Measurements from ENCODE around the gene LSMEM2.

Gene LSMEM2

DNA sequence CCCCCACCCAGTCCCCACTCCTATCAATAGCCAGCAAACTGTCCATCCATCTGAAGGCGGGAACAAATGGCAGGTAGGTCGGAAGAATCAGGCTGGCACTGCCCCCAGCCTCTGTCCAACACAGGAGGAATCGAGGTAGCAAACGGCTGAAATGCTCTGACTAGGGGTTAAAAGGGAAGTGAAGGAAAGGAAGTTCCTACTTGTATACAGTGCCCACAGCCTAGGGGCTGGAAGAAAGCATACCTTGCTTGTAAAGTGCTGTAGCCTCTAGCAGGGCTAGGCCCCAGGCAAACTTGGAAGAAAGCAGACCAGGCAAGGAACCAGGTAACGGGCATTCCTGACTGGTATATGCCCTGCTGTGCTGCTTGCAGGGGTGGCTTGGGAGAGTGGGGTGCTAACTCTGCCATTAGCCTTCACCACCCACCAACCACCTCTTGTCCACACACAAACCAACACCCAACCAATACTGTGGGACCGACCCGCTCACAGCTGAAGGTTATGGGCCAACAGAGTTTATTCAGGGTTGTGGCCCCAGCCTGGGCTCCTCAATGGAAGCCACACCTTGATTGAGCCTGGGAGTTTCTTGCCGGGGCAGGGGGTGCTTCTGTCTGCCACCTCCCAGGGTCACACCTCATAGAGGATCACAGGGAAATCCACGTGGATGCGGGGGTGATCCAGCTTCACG lies 46.8 kb downstream of the LSMEM2 start:
- Mint-ChIP-seq H3K4me1 (ENCODE audit: low read depth) (peaks cover 70% of the 10 kb centered on the region), H3K4me3 (no peak overlapping the region), H3K27me3 (no peaks in the 10 kb centered on the region), H3K27ac (peak overlapping the region; percentile 97), H3K9me3 (no peaks in the 10 kb centered on the region), H3K36me3 (ENCODE audit: low read depth) (peaks cover 47% of the 10 kb centered on the region)
- intact Hi-C loops (cut with micrococcal nuclease) = no loop called here

DNA sequence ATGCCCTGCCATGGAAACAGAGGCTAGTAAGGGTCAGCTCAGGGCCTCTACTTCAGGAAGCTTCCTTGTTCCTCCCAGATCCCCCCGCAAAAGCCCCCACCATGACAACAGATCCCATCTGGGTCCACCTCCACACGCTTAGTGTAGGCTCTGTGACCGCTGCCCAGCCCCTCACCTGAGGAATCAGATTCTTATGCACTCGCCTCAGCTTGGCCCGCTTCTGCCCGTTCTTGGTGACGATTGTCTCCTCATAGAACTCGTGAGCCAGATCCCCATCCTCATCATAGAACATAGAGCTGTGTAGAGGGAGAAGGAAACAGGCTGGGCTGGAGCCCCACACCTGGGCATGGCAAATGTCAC lies 47.3 kb downstream of the LSMEM2 start:
- Mint-ChIP-seq H3K36me3 (ENCODE audit: low read depth) (peaks cover 51% of the 10 kb centered on the region), H3K4me3 (no peak overlapping the region), H3K27me3 (no peaks in the 10 kb centered on the region), H3K27ac (peak overlapping the region; percentile 97), H3K4me1 (ENCODE audit: low read depth) (peaks cover 71% of the 10 kb centered on the region), H3K9me3 (no peaks in the 10 kb centered on the region)
- intact Hi-C loops (cut with micrococcal nuclease) = no loop called here

DNA sequence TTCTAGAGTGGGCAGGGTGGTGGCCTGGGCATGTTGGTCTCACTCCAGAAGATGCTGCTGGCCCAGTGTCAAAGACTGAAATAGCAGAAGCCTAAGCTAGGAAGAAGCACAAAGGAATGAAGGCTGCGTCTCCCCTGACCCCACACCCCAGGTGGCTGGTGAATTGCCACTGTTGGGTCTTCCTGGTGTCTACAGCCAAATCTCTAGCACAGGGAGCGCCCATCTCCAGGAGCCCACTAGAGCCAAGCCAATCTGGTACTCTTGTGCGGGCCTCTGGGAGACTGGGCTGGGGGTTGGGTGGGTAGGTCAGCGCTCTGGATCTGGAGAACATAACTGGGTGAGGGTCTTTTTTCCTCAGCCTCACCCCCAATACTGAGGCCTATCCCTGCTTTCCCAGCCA lies 48.2 kb downstream of the LSMEM2 start:
- intact Hi-C loops (cut with micrococcal nuclease) = no loop called here
- Mint-ChIP-seq H3K4me1 (ENCODE audit: low read depth) (peaks cover 71% of the 10 kb centered on the region), H3K36me3 (ENCODE audit: low read depth) (peaks cover 61% of the 10 kb centered on the region), H3K4me3 (peak overlapping the region; percentile 75), H3K27ac (peak overlapping the region; percentile 76), H3K27me3 (no peaks in the 10 kb centered on the region), H3K9me3 (no peaks in the 10 kb centered on the region)

DNA sequence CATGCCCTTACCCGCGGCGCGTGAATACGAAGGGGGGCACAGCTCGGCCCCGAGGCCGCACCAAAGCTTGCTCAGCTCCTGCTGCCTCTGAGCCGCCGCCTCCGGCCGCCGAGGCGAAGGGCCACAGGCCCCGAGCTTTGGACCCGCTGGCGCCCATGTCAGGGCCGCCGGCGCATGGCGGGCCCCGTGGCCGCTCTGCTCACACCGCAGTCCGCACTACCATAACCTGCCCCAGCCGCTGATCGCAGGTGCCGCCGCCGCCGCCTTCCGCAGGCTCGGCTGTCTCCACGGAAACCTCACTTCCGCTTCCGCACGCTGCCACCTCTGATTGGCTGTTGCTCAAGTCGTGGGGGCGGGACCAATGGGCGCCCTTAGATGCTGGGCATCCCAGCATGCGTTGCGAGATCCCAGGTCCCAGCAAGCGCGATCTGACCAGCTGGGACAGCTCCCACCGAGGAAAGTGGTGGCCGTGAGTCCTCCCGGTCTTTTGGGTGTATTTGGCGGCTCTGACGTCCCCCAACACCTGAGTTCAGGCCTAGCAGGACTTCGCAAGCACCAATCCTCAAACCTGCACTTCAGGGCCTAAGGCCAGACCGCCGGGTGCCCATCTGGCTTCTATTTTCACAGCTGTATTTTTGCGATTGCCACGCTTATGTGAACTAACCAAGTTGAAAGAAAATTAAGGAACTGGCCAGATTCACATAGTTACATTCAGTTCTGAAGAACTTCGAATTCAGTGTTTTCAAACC lies 49.2 kb downstream of the LSMEM2 start, which contains the start of gene TUSC2:
Gene TUSC2 (minus strand): TSS at position 281 of the 749 bp plus-strand sequence. CDS start 124 bp downstream, at position 157.
- no peaks in the 10 kb centered on the region for H3K9me3 Mint-ChIP-seq
- H3K27ac Mint-ChIP-seq = peak within 1 kb of the TSS; percentile 76
- intact Hi-C loops (cut with micrococcal nuclease) = loop anchor here (1.0 kb wide), 1 partner anchor 9 kb away; no protein-coding TSS in a partner anchor
- H3K4me3 Mint-ChIP-seq = peak within 1 kb of the TSS; percentile 75
- peaks cover 64% of the 10 kb centered on the region for H3K4me1 Mint-ChIP-seq (ENCODE audit: low read depth)
- H3K36me3 Mint-ChIP-seq (ENCODE audit: low read depth) = peaks cover 71% of the 10 kb centered on the region
- no peaks in the 10 kb centered on the region for H3K27me3 Mint-ChIP-seq

DNA sequence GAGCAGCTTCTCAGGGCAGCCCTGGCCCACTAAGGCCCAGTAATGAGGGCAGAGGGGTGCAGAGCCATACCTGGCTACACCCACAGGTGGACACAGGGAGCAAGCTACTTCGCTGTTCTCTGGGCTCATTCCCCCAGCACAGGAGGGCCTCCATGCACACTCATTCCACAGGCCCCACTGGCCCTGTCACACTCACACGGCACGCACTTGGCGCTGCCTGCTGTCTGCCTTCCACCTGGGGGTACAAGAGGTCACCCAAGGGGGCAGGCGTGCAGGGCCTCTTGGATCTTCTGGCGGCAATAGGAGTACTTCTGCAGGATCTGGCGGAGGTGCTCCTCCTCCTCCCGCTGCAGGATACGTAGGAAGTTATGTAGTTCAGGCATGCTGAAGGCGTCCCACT lies 51.4 kb downstream of the LSMEM2 start:
- Mint-ChIP-seq H3K36me3 (ENCODE audit: low read depth) (peaks cover 88% of the 10 kb centered on the region), H3K4me1 (ENCODE audit: low read depth) (peaks cover 55% of the 10 kb centered on the region), H3K4me3 (no peak overlapping the region), H3K27ac (no peak overlapping the region), H3K9me3 (no peaks in the 10 kb centered on the region), H3K27me3 (no peaks in the 10 kb centered on the region)
- intact Hi-C loops (cut with micrococcal nuclease) = no loop called here

DNA sequence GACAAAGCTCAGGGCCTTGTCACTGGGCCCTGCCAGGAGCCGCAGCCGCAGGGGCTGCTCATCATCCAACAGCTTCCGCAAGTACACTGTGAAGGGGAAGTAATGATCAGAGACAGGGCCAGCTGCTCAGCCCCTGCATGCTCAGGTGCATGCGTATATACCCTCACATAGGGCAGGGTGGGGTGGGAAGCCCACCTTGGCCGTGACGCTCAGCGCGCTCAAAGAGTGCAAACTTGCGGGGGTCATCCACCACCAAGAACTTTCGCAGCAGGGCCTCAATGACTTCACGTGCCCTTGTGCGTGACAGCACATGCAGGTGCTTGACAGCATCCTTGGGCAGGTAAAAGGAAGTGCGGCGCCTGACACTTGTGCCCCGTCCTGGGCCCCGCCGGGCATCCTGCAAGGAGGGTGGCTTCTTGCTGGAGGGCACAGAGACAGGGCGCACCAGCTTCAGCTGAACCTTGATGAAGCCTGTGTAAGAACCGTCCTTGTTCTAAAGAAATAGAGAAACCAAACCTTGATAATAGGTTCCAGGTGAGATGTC lies 52.5 kb downstream of the LSMEM2 start:
- H3K4me3 Mint-ChIP-seq = no peak overlapping the region
- intact Hi-C loops (cut with micrococcal nuclease) = no loop called here
- no peaks in the 10 kb centered on the region for H3K9me3 Mint-ChIP-seq
- peaks cover 88% of the 10 kb centered on the region for H3K36me3 Mint-ChIP-seq (ENCODE audit: low read depth)
- H3K27me3 Mint-ChIP-seq = no peaks in the 10 kb centered on the region
- peaks cover 55% of the 10 kb centered on the region for H3K4me1 Mint-ChIP-seq (ENCODE audit: low read depth)
- H3K27ac Mint-ChIP-seq = no peak overlapping the region

DNA sequence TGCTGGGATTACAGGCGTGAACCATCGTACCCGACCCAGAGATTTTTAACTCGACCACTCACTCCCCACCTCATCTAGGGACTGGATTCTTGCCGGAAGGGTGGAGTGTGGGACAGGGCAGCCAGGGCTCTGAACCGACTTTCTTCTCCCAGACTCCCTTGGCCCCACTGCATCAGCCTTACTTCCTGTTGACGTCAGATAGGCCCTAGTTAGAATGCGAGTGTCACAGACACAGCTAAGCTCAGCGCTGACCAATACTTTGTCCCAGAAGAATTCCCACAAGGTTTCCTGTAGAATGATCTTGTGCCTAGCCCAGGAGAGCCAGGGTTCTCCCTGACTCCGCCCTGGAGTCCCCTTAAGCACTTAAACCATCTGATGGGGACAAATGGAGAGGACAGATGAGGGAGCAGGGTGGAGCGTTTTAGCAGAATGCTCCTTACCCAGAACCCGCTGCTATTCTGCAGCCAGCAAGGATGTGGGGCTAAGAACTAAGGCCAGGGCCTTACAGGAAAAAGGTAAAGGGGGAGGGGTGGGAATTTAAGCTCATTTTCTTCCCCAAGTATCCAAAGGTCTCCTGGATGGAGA lies 54.9 kb downstream of the LSMEM2 start:
- Mint-ChIP-seq H3K27ac (peak overlapping the region; percentile 59), H3K36me3 (ENCODE audit: low read depth) (peaks cover 99% of the 10 kb centered on the region), H3K9me3 (no peaks in the 10 kb centered on the region), H3K4me3 (no peak overlapping the region), H3K4me1 (ENCODE audit: low read depth) (peaks cover 55% of the 10 kb centered on the region), H3K27me3 (no peaks in the 10 kb centered on the region)
- intact Hi-C loops (cut with micrococcal nuclease) = no loop called here

DNA sequence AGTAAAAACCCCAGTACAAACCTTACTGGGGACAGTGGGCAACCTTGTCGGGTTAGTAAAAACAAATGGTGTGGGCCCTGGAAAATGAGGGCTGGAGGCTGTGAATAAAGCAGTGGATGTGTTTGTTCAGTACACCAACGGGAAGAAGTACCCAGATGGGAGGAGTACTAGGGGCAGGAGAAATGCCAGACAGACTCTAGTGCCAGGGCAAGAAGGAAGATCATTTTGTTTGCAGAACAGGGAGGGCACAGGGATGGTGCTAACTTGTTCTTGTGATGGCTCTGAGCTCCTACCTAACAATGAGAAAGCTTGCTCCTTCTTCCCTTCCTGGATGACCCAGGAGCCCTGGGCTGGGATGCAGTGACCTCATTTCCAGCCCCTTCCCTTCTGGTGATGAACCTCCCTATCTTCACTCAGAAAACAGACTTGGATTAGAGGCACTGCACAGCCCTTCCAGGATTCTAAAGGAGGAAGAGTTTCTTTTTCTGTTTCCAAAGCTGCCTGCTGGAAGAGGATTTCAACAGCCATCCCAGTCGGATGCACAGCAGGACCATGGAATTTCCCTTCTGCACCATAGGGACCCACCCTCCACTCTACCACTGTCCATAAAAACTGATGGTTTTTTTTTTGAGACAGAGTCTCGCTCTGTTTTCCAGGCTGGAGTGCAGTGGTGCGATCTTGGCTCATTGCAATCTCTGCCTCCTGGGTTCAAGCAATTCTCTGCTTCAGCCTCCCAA lies 55.6 kb downstream of the LSMEM2 start:
- H3K27me3 Mint-ChIP-seq = no peaks in the 10 kb centered on the region
- H3K4me3 Mint-ChIP-seq = no peak overlapping the region
- H3K36me3 Mint-ChIP-seq (ENCODE audit: low read depth) = peaks cover 99% of the 10 kb centered on the region
- H3K9me3 Mint-ChIP-seq = no peaks in the 10 kb centered on the region
- peaks cover 57% of the 10 kb centered on the region for H3K4me1 Mint-ChIP-seq (ENCODE audit: low read depth)
- H3K27ac Mint-ChIP-seq = peak overlapping the region; percentile 59
- intact Hi-C loops (cut with micrococcal nuclease) = loop anchor here (5.0 kb wide), 1 partner anchor 97 kb away; the partner anchor contains the start of gene GNAI2

DNA sequence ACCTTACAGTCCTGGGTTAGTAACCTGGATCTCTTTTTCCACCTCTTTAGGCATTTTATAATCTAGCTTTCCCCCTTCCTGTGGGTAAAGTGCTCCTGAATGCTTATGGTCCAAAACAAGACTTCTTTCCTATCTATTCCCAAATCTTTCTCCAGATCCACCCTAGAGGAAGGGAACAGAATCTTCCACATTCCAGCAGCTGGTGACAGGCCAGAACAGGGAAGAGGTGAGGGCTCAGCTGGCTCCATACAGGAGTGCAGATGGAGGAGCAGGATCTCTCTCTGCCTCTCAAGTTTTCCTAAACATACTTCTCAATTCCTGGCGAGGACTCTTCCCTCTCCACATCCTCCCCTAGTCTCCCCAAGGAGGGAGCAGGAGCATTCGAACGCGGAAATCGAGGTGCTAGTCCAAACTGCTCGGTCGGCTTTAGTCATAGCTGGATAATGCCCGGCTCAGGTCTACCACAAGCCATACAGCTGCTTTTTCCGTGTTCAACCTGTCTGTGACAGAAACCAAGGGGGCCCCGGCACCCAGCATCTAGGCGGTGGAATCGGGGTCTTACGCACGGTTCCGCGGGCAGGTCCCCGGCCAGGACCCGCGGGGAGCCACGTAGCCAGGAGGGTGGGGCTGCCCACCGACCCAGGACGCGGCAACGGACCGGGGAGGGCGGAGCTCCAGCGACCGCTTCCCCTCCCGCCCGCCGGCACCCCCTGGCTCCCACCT lies 57.7 kb downstream of the LSMEM2 start:
- H3K36me3 Mint-ChIP-seq (ENCODE audit: low read depth) = peaks cover 90% of the 10 kb centered on the region
- H3K9me3 Mint-ChIP-seq = no peaks in the 10 kb centered on the region
- peak overlapping the region; percentile 78 for H3K4me3 Mint-ChIP-seq
- intact Hi-C loops (cut with micrococcal nuclease) = loop anchor here (1.0 to 5.0 kb wide), 3 partner anchors 8 to 99 kb away; partner anchors contain the start of genes GNAI2, IFRD2 and TUSC2
- H3K27ac Mint-ChIP-seq = peak overlapping the region; percentile 96
- peaks cover 51% of the 10 kb centered on the region for H3K4me1 Mint-ChIP-seq (ENCODE audit: low read depth)
- no peaks in the 10 kb centered on the region for H3K27me3 Mint-ChIP-seq

DNA sequence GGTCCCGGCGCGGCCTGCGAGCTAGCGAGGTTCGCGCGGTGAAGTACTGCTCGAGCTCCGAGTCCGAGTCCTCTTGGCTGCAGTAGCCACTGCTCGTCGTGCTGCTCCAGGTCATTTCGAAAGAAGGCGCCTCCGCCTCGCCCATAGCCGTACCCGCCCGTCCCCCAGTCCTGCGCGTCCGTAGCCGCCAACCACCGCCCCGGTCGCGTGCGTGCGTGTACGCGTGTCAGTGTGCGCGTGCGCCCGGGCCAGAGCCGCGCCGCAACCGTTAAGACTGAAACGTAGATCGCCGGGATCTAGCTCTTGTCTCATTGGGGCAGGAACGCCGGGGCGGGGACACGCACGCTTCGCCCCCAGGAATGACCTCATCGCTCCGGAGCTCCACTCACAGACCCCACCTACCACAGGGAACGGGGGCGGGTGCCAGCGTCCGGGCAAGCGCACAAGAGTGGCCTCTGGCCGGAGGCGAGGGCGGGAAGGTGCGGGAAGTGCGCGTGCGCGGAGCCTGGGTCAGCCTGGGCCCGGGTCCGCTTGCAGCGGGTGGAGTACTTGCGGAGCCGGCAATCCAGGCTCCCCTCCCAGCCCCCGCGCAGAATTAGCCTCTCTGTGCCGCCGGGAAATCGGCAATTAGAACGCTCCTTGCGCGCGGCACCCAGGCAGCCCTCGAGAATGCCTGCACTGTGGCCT lies 58.4 kb downstream of the LSMEM2 start:
- Mint-ChIP-seq H3K27me3 (no peaks in the 10 kb centered on the region), H3K4me3 (peak overlapping the region; percentile 78), H3K27ac (peak overlapping the region; percentile 96), H3K4me1 (ENCODE audit: low read depth) (peaks cover 54% of the 10 kb centered on the region), H3K36me3 (ENCODE audit: low read depth) (peaks cover 83% of the 10 kb centered on the region), H3K9me3 (no peaks in the 10 kb centered on the region)
- intact Hi-C loops (cut with micrococcal nuclease) = loop anchor here (1.0 to 5.0 kb wide), 3 partner anchors 9 to 100 kb away; partner anchors contain the start of genes GNAI2, IFRD2 and TUSC2
